ENCODE measurements around the gene ABLIM2.

- no peak for TF ChIP-seq SIN3A (IDR thresholded peaks at IDR 0.05; ENCODE audit: low read depth)
- TF ChIP-seq CTCF (IDR thresholded peaks at IDR 0.05 in 2 of 3, conservative IDR thresholded peaks at IDR 0.05 in 1 of 3; ENCODE audit: borderline replicate concordance in 1 of 3, insufficient read depth in 1 of 3, low read depth in 2 of 3, low read length in 2 of 3) = no peak
- no peak for TF ChIP-seq RAD21 (IDR thresholded peaks at IDR 0.05; ENCODE audit: low read depth)
- TF ChIP-seq REST (IDR thresholded peaks at IDR 0.05; ENCODE audit: low read depth) = no peak
- no peak for TF ChIP-seq POLR2A (IDR thresholded peaks at IDR 0.05; ENCODE audit: borderline replicate concordance, extremely low read depth, insufficient read depth, insufficient read length)
- TF ChIP-seq EGR1 (IDR thresholded peaks at IDR 0.05; ENCODE audit: low read depth) = no peak
- TF ChIP-seq EZH2 (IDR thresholded peaks at IDR 0.05) = no peak
- no peak for TF ChIP-seq ZBTB33 (IDR thresholded peaks at IDR 0.05; ENCODE audit: extremely low read depth, insufficient replicate concordance, low read length)
- no peak for TF ChIP-seq YY1 (IDR thresholded peaks at IDR 0.05; ENCODE audit: extremely low read depth, insufficient replicate concordance, low read depth, low read length)
- TF ChIP-seq ATF3 (IDR thresholded peaks at IDR 0.05) = no peak
- no peak for TF ChIP-seq JUND (IDR thresholded peaks at IDR 0.05)
- no peak for TF ChIP-seq TCF7L2 (IDR thresholded peaks at IDR 0.05; ENCODE audit: borderline replicate concordance, extremely low read depth, insufficient read depth, insufficient read length)
- TF ChIP-seq FOSL1 (IDR thresholded peaks at IDR 0.05; ENCODE audit: low read depth) = no peak
Measured at GRCh38 chr4:8090744-8091301, 67.8 kb downstream of the ABLIM2 start.
